Gastrocnemius medialis (tissue), 4 donors: ENCODE measurements around the gene PSD4.

Experiments used
- CTCF ChIP-seq, 5 experiments: fragments of 450-650 bp in 3 of 5; fragments of 200-600 bp in 2 of 5; sonication (generic) in 2 of 5; IDR thresholded peaks in 4 of 5; conservative IDR thresholded peaks in 1 of 5; 1 replicate in 4 of 5; 2 replicates in 1 of 5; pipeline ENCODE4 v1.5.1; 2016 to 2019; ENCODE audit warnings: antibody characterized with exemption in 5 of 5, mild to moderate bottlenecking in 3 of 5, moderate library complexity in 3 of 5
- POLR2A ChIP-seq, 2 donors: fragments of 450-650 bp; IDR thresholded peaks; one replicate each; pipeline ENCODE4 v1.6.1; 2017; ENCODE audit warnings: antibody characterized with exemption in 2 of 2, mild to moderate bottlenecking in 2 of 2, moderate library complexity in 2 of 2

GRCh38 chr2:113232123-113232522, 58.4 kb downstream of the PSD4 start:
- TF ChIP-seq POLR2A (IDR thresholded peaks at IDR 0.05) (no peak), CTCF (IDR thresholded peaks at IDR 0.05 in 4 of 5, conservative IDR thresholded peaks at IDR 0.05 in 1 of 5) (no peak)
